Pancreas (tissue), 10 donors: ENCODE data around the gene COPS3. TPM values are rescaled to one million over a fixed set of nuclear protein-coding genes. Genes with fewer than 3 reads are reported as not detected.
A peak's percentile ranks its signal among the peaks of the same experiment; 100 is the strongest.

ENCODE experiments used
- ATAC-seq, 4 donors: fragments of 200-7000 bp; cut with Tn5 transposase; one replicate each; pipeline versions ENCODE4 v1.8.0 to v1.9.1; 2020; ENCODE audit warnings: mild to moderate bottlenecking in 4 of 4, moderate library complexity in 4 of 4
- DNase-seq, 6 donors: peaks; one replicate each; pipeline ENCODE4 v3.0.0-alpha.2; 2020
- FAIRE-seq: peaks from 2 replicates; lab custom pipeline; 2012; peaks lifted over from hg19 to GRCh38; lab: Jason Lieb, UNC
- H3K27ac ChIP-seq, 4 donors: fragments of 200-600 bp; sonication (generic); 1 replicate in 3 of 4; 2 replicates in 1 of 4; pipeline versions ENCODE4 v1.5.0 to v1.8.0; 2020
- H3K27me3 ChIP-seq, 4 donors: fragments of 200-600 bp; one replicate each; pipeline ENCODE4 v1.8.0; 2021
- H3K36me3 ChIP-seq, 3 donors: fragments of 200-600 bp; sonication (generic) in 1 of 3; one replicate each; pipeline versions ENCODE4 v1.5.0 to v1.8.0; 2020 to 2021
- H3K4me1 ChIP-seq, 3 donors: fragments of 200-600 bp; one replicate each; pipeline ENCODE4 v1.8.0; 2021
- H3K4me3 ChIP-seq, 4 donors: fragments of 200-600 bp; sonication (generic) in 2 of 4; one replicate each; pipeline versions ENCODE4 v1.5.0 to v1.8.0; 2020 to 2021
- H3K9me3 ChIP-seq, 4 donors: fragments of 200-600 bp; one replicate each; pipeline ENCODE4 v1.8.0; 2021
- CTCF ChIP-seq, 4 donors: fragments of 200-600 bp; sonication (generic) in 3 of 4; IDR thresholded peaks; one replicate each; pipeline versions ENCODE4 v1.5.0 to v1.8.0; 2021; ENCODE audit warnings: antibody characterized with exemption in 4 of 4
- WGBS, 2 donors: extraction: QIAGEN DNeasy Blood & Tissue Kit; methylation state at CpG; one replicate each; pipeline ENCODE4 v1.1.7; 2013; 5-methylcytosine and 5-hydroxymethylcytosine counted together
- intact Hi-C, 3 donors: fragments of 100-400 bp; cut with DNase I; formaldehyde crosslinking; loops; one replicate each; pipeline versions ENCODE4 v1.11.1 to v1.14.2; 2022
- polyA plus RNA-seq, 2 donors: library from polyadenylated mRNA; stranded (reverse); fragments of 200-250 nt; gene quantifications; one replicate each; pipeline ENCODE4 v1.2.3, GENCODE V29; 2013
- total RNA-seq, 6 donors: library from RNA; stranded (reverse); fragmentation: NEBNext Ultra II Directional in 4 of 6; extraction: Animal tissue kit (Norgen Biotek cat#: 25700) in 4 of 6; gene quantifications; one replicate each; pipeline versions ENCODE4 v1.2.1 to v1.2.4, GENCODE V29; 2021 to 2023
- donor health status: healthy with polysubstance abuse.
- donor health status: DM: no; HTN: no; CAD: no; lungs with moderate emphysema.
- donor health status: DM: no; HTN: no; CAD: no.
- donor health status: control.
- donor health status: control.
- donor health status: Bipolar disorder and iron deficiency.
- donor health status: DM: yes; HTN: yes; CAD: no.
- donor health status: DM: no; HTN: no; CAD: no.
- donor health status: DM: no; HTN: no; CAD: no.
- donor health status: DM: yes; HTN: yes; CAD: no.

Gene COPS3
- total and polyA plus RNA-seq, 8 donors, result 17.6 to 51.1 (median 31.5) TPM

DNA sequence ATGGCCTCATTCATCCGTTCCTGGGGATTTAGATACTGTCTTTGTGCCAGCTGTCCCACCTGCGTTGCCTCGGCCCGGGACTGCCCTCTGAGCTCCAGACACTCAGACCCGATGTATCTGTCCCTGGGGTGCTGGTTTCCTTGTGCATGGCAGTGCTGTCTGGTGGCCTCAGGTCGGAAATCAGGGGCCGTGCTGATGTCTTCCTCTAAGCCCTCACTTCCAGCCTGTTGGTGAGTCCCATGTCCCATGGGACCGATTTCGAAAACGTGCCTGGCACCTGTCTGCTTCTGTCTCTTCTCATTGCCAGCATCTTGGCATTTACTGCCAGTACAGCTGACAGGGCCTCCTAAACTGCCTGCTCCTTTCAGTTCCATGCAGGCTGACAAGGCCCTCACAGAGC lies 44.2 kb upstream of the COPS3 start:
- Histone ChIP-seq H3K27ac (no peak overlapping the region), H3K4me3 (no peak overlapping the region), H3K27me3 (no peaks in the 10 kb centered on the region), H3K36me3 (no peaks in the 10 kb centered on the region), H3K9me3 (no peaks in the 10 kb centered on the region), H3K4me1 (no peaks in the 10 kb centered on the region)
- FAIRE-seq (no peak), ATAC-seq (no peak), DNase-seq (peak in 1 of 6 donors; percentile 32)
- WGBS, 2 donors, result 86 to 91% methylated on average over 10 of the region's 10 CpGs
- intact Hi-C loops, result no loop called here
- no peak for TF ChIP-seq CTCF (IDR thresholded peaks at IDR 0.05)

DNA sequence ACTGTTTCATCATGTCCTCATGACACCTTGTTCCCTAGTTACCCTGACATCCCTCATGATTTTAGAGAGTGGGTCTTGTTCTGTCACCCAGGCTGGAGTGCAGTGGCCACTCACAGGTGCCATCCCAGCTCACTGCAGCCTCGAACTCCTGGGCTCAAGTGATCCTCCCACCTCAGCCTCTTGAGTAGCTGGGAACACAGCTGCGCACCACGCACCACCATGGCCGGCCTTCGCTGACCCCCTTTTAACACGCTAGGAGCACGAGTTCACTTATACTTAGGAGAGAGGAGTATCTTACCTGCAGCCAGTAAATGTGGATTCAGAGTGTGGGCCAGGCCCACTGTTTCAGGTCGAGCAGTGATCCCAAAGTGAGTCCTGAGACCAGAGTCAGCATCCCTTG lies 43.6 kb upstream of the COPS3 start:
- WGBS, 2 donors, result 89% methylated on average over 8 of the region's 8 CpGs
- DNase-seq (peak in 1 of 6 donors; percentile 36), FAIRE-seq (no peak), ATAC-seq (no peak)
- intact Hi-C loops, result no loop called here
- Histone ChIP-seq H3K27ac (no peak overlapping the region), H3K4me3 (no peak overlapping the region), H3K27me3 (no peaks in the 10 kb centered on the region), H3K36me3 (no peaks in the 10 kb centered on the region), H3K9me3 (no peaks in the 10 kb centered on the region), H3K4me1 (no peaks in the 10 kb centered on the region)
- TF ChIP-seq CTCF (IDR thresholded peaks at IDR 0.05), result no peak

DNA sequence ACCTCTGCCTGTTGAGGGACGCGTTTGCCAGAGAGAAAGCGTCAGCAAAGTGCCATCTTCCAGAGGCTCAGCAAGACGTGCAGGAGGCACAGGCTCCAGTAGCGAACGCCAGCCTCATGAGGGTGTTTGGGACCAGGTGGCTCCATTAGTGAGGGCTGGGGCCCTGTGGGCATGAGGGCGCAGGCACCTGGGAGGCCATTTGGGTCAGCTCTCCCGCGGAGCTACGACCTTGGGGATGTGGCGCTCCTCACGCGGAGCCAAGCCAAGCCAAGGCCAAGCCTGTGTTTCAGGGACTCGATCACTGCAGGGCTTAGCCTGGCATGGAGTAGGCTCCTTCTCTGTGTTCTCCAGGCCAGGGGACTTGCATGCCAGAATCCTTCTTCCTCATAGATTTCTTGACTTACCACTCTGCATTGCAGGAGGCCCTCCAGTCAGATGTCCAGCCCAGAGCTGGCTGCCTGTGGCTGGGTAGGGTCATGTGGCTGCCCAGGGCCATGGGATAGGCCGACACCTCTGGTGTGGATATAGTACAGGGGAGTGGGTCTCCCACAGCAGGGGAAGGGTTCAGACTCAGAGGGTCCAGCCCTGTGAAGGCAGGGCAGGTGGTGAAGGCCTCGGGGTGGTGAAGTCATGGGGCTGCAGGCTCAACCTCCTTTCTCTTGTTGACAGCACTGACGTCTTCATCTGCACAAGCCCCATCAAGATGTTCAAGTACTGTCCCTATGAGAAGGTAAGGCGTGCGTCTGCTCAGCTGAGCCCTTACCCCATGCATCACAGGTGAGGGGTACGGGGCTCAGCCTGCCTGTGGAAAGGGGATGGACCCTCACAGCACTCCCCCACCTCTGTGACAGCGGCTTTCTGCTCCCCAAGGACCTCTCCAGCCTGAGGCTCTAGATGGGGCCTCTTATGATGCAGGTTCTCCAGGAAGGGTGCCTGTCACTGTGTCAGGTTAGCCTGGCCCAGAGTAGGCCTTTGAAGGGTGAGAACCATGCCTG lies 41.8 kb upstream of the COPS3 start:
- DNase-seq, result peak in 1 of 6 donors; percentile 23
- WGBS, 2 donors, result 85 to 88% methylated on average over 21 of the region's 21 CpGs

DNA sequence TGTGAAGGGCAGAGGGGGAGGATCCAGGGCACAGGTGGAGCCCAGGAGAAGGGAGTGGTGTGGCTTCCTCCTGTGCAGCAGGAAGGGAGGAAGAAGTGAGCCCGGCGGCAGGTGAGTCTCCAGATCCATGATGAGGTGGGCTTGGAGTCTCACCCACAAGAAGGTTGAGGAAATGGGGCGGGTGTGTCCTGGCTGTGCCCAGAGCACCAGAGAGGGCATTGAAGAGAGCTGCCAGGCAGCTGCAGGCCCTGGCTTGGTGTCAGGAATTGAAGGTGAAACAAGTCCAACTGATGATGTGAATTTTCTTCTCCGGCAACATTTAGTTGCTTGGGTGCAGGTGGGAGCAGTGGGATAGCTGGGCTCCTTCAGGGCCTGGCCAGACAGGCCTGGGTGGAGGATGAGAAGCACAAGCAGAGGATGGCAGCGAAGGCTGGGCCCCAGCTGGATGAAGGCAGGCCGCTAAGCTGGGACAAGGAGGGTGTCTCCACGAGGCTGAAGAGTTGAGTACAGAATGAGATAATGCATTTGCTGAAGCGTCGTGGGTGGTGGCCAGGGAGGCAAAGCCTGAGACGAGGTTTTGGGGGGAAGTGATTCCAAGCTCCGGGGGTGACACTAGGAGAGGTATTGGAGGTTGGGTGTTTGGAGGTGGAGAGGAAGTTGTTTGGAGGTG lies 40.4 kb upstream of the COPS3 start:
- no peak for TF ChIP-seq CTCF (IDR thresholded peaks at IDR 0.05)
- WGBS, 2 donors, result 81 to 87% methylated on average over 11 of the region's 11 CpGs
- ATAC-seq (no peak), DNase-seq (peak in 1 of 6 donors; percentile 39), FAIRE-seq (no peak)
- intact Hi-C loops, result no loop called here
- Histone ChIP-seq H3K27me3 (no peaks in the 10 kb centered on the region), H3K4me1 (no peaks in the 10 kb centered on the region), H3K27ac (no peak overlapping the region), H3K36me3 (no peaks in the 10 kb centered on the region), H3K4me3 (no peak overlapping the region), H3K9me3 (no peaks in the 10 kb centered on the region)

More for the DNA sequence above, 41.8 kb upstream of the COPS3 start:
- Histone ChIP-seq H3K4me3 (no peak overlapping the region), H3K36me3 (no peaks in the 10 kb centered on the region), H3K4me1 (no peaks in the 10 kb centered on the region), H3K27me3 (no peaks in the 10 kb centered on the region), H3K9me3 (no peaks in the 10 kb centered on the region), H3K27ac (no peak overlapping the region)
- FAIRE-seq (no peak), ATAC-seq (no peak)
- intact Hi-C loops, result no loop called here
- TF ChIP-seq CTCF (IDR thresholded peaks at IDR 0.05), result no peak
